ENCODE measurements around the gene GADD45G.

GRCh38 chr9:89619424-89620138, 14.8 kb downstream of the GADD45G start:
- TF ChIP-seq CTCF (IDR thresholded peaks at IDR 0.05) = no peak
- TF ChIP-seq POLR2A (IDR thresholded peaks at IDR 0.05) = no peak

Measured in body of pancreas (tissue), 4 donors.